GM23338 (cell line): ENCODE data around the gene RBM33.
"Not testable (repeated sequence)": the region's sequence is repeated elsewhere in the genome, so short reads cannot be mapped to it uniquely, and the experiment has no call there.

Source experiments
- CREB1 ChIP-seq: fragments of 250-450 bp; sonication (Bioruptor Pico); IDR thresholded peaks from 2 replicates; pipeline ENCODE4 v1.5.0; 2020; ENCODE audit warnings: low read depth, mild to moderate bottlenecking, moderate library complexity
- CTCF ChIP-seq, 2 experiments: fragments of 200-600 bp in 1 of 2; sonication (generic) in 1 of 2; conservative IDR thresholded peaks; 2 replicates each; pipeline versions ENCODE4 v1.5.1 to v1.6.1; 2016 to 2017; ENCODE audit warnings: antibody characterized with exemption in 2 of 2, low read depth in 2 of 2, mild to moderate bottlenecking in 2 of 2, moderate library complexity in 1 of 2
- EZH2 ChIP-seq: fragments of 200-600 bp; sonication (generic); IDR thresholded peaks from one replicate; pipeline ENCODE4 v1.8.0; 2017; ENCODE audit warnings: antibody characterized with exemption, mild to moderate bottlenecking, low read depth; ENCODE audit not compliant: unreplicated experiment
- EZH2phosphoT487 ChIP-seq: fragments of 200-600 bp; sonication (generic); IDR thresholded peaks from one replicate; pipeline ENCODE4 v1.8.1; 2018; ENCODE audit warnings: antibody characterized with exemption; ENCODE audit not compliant: unreplicated experiment
- POLR2AphosphoS5 ChIP-seq: IDR thresholded peaks from 2 replicates; pipeline ENCODE4 v1.6.1; 2016; ENCODE audit warnings: antibody characterized with exemption, low read depth
- TF ChIP-seq, protein P1 (sequence below): IDR thresholded peaks from one replicate; pipeline ENCODE4 v1.6.1; 2018; ENCODE audit warnings: antibody characterized with exemption; ENCODE audit not compliant: unreplicated experiment

- not testable (repeated sequence) for TF ChIP-seq CTCF (conservative IDR thresholded peaks at IDR 0.05; ENCODE audit: low read depth in 2 of 2); CREB1 (CRISPR knock-in tag); POLR2AphosphoS5; EZH2; EZH2phosphoT487
- TF ChIP-seq, protein P1, sequence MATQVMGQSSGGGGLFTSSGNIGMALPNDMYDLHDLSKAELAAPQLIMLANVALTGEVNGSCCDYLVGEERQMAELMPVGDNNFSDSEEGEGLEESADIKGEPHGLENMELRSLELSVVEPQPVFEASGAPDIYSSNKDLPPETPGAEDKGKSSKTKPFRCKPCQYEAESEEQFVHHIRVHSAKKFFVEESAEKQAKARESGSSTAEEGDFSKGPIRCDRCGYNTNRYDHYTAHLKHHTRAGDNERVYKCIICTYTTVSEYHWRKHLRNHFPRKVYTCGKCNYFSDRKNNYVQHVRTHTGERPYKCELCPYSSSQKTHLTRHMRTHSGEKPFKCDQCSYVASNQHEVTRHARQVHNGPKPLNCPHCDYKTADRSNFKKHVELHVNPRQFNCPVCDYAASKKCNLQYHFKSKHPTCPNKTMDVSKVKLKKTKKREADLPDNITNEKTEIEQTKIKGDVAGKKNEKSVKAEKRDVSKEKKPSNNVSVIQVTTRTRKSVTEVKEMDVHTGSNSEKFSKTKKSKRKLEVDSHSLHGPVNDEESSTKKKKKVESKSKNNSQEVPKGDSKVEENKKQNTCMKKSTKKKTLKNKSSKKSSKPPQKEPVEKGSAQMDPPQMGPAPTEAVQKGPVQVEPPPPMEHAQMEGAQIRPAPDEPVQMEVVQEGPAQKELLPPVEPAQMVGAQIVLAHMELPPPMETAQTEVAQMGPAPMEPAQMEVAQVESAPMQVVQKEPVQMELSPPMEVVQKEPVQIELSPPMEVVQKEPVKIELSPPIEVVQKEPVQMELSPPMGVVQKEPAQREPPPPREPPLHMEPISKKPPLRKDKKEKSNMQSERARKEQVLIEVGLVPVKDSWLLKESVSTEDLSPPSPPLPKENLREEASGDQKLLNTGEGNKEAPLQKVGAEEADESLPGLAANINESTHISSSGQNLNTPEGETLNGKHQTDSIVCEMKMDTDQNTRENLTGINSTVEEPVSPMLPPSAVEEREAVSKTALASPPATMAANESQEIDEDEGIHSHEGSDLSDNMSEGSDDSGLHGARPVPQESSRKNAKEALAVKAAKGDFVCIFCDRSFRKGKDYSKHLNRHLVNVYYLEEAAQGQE: not testable (repeated sequence)
Measured at GRCh38 chr7:155690655-155691054, 46.2 kb downstream of the RBM33 start.
